WI38 (cell line): ENCODE data around the gene N4BP2L1.
A peak's percentile ranks its signal among the peaks of the same experiment; 100 is the strongest.

ENCODE experiments used
- H3K4me3 ChIP-seq: 2 replicates; pipeline ENCODE4 v1.5.1; 2011; ENCODE audit warnings: low read depth, mild to moderate bottlenecking, control low read depth, low read length
- CTCF ChIP-seq: IDR thresholded peaks from 2 replicates; pipeline ENCODE4 v1.5.1; 2012; ENCODE audit warnings: low read depth, mild to moderate bottlenecking, control low read depth, low read length

Gene N4BP2L1

GRCh38 chr13:32425158-32425557 is 2.8 kb downstream of the N4BP2L1 start:
- no peak overlapping the region for H3K4me3 ChIP-seq

GRCh38 chr13:32423592-32423991 is 4.3 kb downstream of the N4BP2L1 start:
- H3K4me3 ChIP-seq = no peak overlapping the region
- no peak for TF ChIP-seq CTCF

More at GRCh38 chr13:32425158-32425557, 2.8 kb downstream of the N4BP2L1 start:
- no peak for TF ChIP-seq CTCF

GRCh38 chr13:32419862-32420261 is 8.1 kb downstream of the N4BP2L1 start:
- no peak for TF ChIP-seq CTCF
- H3K4me3 ChIP-seq = no peak overlapping the region

GRCh38 chr13:32417995-32418394 is 9.9 kb downstream of the N4BP2L1 start:
- no peak for TF ChIP-seq CTCF
- no peak overlapping the region for H3K4me3 ChIP-seq

GRCh38 chr13:32415019-32415418 is 12.9 kb downstream of the N4BP2L1 start:
- H3K4me3 ChIP-seq = no peak overlapping the region

GRCh38 chr13:32414580-32414979 is 13.3 kb downstream of the N4BP2L1 start:
- no peak overlapping the region for H3K4me3 ChIP-seq
- no peak for TF ChIP-seq CTCF

More at GRCh38 chr13:32415019-32415418, 12.9 kb downstream of the N4BP2L1 start:
- TF ChIP-seq CTCF = peak; percentile 67

GRCh38 chr13:32413284-32413683 is 14.6 kb downstream of the N4BP2L1 start:
- TF ChIP-seq CTCF = no peak
- H3K4me3 ChIP-seq = no peak overlapping the region
